ENCODE data around the gene BCL11A.

The BCL11A gene

DNA sequence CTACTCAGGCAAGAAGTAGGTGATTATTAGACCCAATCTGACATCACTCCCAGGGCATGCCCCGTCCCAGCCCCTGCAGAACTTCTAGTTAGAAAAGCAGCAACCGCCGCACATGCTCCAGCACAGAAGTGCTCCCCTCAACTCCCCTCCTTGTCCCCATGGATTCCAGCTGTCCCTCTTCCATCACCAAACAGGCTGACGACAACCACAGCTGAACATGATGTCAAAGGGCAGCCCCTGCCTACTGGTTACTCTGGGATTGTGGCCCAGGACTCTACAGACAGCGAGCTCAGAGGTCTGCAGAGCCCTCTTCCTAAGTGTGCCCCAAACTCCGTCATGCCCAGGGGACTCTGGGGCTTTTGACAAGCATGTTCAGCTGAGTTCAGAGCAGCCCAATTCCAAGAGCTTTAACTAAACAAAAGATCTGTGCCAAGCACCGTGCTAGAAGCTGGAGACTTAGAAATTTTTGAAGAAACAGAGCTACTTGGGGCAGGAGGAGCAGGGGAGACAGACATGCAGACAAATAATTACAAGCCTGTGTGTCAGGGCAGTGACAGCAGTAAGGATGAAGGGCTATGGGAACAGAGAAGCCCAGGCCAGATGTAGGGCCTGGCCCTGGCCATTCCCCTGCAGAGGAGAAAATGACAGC is 148.1 kb downstream of the BCL11A start:
- DNase-seq (ENCODE audit: low read depth): no peak
